ENCODE results near the gene MYOM1.

Gene MYOM1

DNA sequence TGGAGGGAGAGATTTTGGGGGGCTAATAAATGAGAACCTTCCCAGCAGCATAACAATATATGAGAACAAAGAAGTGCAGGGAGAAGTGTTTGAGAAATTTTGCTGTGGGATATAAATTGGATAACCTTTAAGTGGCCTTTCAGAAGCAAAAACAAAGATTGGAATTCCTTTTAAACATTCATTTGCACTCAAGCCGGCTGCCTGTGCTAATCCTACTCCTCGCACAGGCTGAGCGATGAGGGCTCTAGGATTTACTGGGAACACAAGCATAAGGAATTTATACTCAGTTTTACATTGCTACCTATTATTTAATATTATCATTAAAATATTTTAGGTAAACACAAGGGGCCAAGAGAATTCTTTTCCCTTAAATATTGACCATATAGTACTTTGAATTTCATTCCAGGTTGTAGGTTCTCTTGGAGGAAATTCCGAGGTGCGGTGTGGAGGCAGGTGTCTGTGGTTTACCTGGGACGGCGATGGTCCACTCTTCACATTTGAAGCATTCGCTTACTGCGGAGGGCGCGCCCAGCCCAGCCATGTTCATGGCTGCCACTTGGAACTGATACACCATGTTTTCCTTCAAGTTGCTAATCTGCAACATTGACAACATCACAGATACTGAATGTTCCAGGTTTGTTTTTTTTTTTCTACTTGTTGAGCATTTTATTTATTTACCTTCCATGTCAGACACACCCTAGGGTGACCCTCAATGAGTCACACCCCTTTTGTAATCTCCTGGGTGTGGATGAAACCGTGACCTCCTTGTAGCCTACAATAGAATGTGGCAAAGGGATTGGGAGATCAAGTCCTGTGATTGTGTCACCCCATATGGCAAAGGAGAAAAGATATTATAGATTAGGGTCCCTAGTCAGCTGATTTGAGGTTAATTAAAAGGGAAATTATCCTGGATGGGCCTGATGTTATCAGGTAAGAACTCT, 100.1 kb downstream of the MYOM1 start:
- Histone ChIP-seq H3K4me3 (ENCODE audit: low read length) (no peak overlapping the region), H3K36me3 (replicated peaks; ENCODE audit: low read depth, low read length) (no peaks in the 10 kb centered on the region), H4K20me1 (ENCODE audit: insufficient read depth, low read length) (no peaks in the 10 kb centered on the region), H3K27ac (ENCODE audit: low read length) (no peak overlapping the region), H2AFZ (ENCODE audit: low read depth, low read length) (no peak overlapping the region), H3K27me3 (ENCODE audit: low read depth, low read length) (no peaks in the 10 kb centered on the region), H3K4me2 (ENCODE audit: low read length) (no peak overlapping the region), H3K9ac (ENCODE audit: low read length) (no peak overlapping the region), H3K9me3 (ENCODE audit: insufficient read depth, low read length) (no peaks in the 10 kb centered on the region), H3K4me1 (ENCODE audit: low read length) (no peaks in the 10 kb centered on the region), H3K79me2 (ENCODE audit: low read length) (no peaks in the 10 kb centered on the region)
- TF ChIP-seq EZH2phosphoT487 (IDR thresholded peaks at IDR 0.05; ENCODE audit: low read depth) = no peak
- TF ChIP-seq, protein P1, sequence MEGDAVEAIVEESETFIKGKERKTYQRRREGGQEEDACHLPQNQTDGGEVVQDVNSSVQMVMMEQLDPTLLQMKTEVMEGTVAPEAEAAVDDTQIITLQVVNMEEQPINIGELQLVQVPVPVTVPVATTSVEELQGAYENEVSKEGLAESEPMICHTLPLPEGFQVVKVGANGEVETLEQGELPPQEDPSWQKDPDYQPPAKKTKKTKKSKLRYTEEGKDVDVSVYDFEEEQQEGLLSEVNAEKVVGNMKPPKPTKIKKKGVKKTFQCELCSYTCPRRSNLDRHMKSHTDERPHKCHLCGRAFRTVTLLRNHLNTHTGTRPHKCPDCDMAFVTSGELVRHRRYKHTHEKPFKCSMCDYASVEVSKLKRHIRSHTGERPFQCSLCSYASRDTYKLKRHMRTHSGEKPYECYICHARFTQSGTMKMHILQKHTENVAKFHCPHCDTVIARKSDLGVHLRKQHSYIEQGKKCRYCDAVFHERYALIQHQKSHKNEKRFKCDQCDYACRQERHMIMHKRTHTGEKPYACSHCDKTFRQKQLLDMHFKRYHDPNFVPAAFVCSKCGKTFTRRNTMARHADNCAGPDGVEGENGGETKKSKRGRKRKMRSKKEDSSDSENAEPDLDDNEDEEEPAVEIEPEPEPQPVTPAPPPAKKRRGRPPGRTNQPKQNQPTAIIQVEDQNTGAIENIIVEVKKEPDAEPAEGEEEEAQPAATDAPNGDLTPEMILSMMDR (IDR thresholded peaks at IDR 0.05; ENCODE audit: low read depth, low read length) = no peak

DNA sequence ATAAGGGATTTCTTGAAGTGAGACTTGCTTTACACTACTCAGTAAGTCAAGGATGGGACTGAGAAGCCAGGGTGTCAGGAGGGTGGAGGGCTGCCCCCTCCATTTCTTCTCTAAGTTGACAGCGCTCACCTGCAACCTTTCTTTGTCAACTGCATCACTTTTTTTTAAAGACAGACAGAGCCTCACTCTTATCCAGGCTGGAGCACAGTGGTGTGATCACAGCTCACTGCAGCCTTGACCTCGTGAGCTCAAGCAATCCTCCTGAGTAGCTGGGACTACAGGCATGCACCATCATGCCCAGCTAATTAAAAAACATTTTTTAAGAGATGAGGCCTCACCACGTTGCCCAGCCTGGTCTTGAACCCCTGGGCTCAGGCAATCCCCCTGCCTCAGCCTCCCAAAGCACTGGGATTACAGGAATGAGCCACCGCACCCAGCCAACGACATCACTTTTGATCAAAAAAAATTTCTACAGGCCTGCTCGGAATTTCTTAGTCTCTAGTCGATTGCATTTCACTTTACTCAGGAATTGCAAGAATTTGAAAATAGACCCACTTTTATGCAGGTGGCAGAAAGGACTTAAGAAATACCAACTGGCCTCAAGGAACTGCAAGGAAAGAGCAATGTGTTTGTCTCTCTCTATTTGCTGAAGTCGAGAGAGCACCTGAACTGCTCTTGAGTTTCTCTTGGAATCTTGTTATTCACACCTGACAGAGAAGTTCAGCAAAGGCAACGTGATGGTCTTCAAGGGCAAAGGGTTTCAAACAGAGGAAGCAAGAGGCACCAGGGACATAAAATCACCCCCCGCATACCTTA, 101.4 kb downstream of the MYOM1 start:
- Histone ChIP-seq H3K9me3 (ENCODE audit: insufficient read depth, low read length) (no peaks in the 10 kb centered on the region), H3K27ac (ENCODE audit: low read length) (no peak overlapping the region), H3K4me2 (ENCODE audit: low read length) (no peak overlapping the region), H3K36me3 (replicated peaks; ENCODE audit: low read depth, low read length) (no peaks in the 10 kb centered on the region), H2AFZ (ENCODE audit: low read depth, low read length) (no peak overlapping the region), H3K4me3 (ENCODE audit: low read length) (no peak overlapping the region), H3K9ac (ENCODE audit: low read length) (no peak overlapping the region), H3K4me1 (ENCODE audit: low read length) (no peaks in the 10 kb centered on the region), H4K20me1 (ENCODE audit: insufficient read depth, low read length) (no peaks in the 10 kb centered on the region), H3K79me2 (ENCODE audit: low read length) (no peaks in the 10 kb centered on the region), H3K27me3 (ENCODE audit: low read depth, low read length) (no peaks in the 10 kb centered on the region)
- no peak for TF ChIP-seq EZH2phosphoT487 (IDR thresholded peaks at IDR 0.05; ENCODE audit: low read depth)
- TF ChIP-seq, protein P1 (IDR thresholded peaks at IDR 0.05; ENCODE audit: low read depth, low read length) = no peak

DNA sequence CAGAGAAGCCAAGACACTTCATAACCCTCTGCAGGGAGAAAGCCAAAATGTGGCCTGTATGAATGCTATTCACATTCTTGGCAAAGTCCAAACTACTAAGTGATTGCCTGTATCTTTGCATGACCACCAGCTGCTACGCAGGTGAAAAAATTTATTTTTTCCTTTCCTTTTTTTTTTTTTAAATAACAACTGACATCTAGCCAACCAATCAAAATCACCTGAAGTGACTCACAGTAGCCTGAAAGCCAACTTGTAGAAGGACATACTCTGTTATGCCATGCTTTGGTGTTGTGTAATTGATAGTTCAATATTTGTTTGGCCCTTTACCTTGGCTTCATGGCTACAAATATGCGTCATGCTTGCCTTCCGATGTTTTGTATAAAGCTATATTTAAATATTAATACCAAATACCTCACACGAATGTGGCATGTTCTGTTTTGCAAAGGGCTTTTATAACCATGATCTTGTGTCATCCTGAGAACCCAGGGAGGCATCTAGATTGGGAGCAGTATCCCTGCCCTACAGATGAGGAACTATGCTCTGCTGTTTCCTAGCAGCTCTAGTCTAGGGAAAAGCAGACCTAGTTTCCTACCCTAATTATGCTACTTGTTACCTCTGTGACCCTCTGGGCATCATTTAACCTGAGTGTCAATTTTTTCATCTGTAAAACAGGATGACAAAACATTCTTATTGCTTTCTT, 102.1 kb downstream of the MYOM1 start:
- no peak overlapping the region for H3K4me3 ChIP-seq (ENCODE audit: low read length)
- no peaks in the 10 kb centered on the region for H3K4me1 ChIP-seq (ENCODE audit: low read length)
- H3K4me2 ChIP-seq (ENCODE audit: low read length) = no peak overlapping the region
- H3K27me3 ChIP-seq (ENCODE audit: low read depth, low read length) = peaks cover 1% of the 10 kb centered on the region; the same call in 1 of the 2 replicates
- no peaks in the 10 kb centered on the region for H3K9me3 ChIP-seq (ENCODE audit: insufficient read depth, low read length)
- no peak overlapping the region for H3K27ac ChIP-seq (ENCODE audit: low read length)
- no peak overlapping the region for H3K9ac ChIP-seq (ENCODE audit: low read length)
- no peaks in the 10 kb centered on the region for H3K36me3 ChIP-seq (replicated peaks; ENCODE audit: low read depth, low read length)
- H4K20me1 ChIP-seq (ENCODE audit: insufficient read depth, low read length) = no peaks in the 10 kb centered on the region
- H2AFZ ChIP-seq (ENCODE audit: low read depth, low read length) = no peak overlapping the region
- no peak for TF ChIP-seq EZH2phosphoT487 (IDR thresholded peaks at IDR 0.05; ENCODE audit: low read depth)
- TF ChIP-seq, protein P1 (IDR thresholded peaks at IDR 0.05; ENCODE audit: low read depth, low read length) = no peak
- H3K79me2 ChIP-seq (ENCODE audit: low read length) = no peaks in the 10 kb centered on the region

Data from OCI-LY3 (cell line).